HCT116 (cell line): ENCODE data around the gene ZNF627. TPM values are rescaled to one million over a fixed set of nuclear protein-coding genes. Genes with fewer than 3 reads are reported as not detected.

Experiments used
- ATAC-seq: fragments of 200-7000 bp; cut with Tn5 transposase; 2 replicates; pipeline ENCODE4 v1.9.1; 2020; ENCODE audit warnings: mild to moderate bottlenecking, moderate library complexity
- BruUV-seq: library from RNA; stranded (reverse); fragments of 400-500 nt; replicated peaks from 2 replicates; lab custom pipeline; 2021; lab: Mats Ljungman, UMichigan
- CTCF ChIA-PET: fragments of 300-600 bp; sonication (Branson Sonifier 250); formaldehyde crosslinking; loops from one replicate; lab custom pipeline; 2021; ENCODE audit warnings: antibody characterized with exemption; lab: Charles Lee
- POLR2A ChIA-PET: fragments of 300-600, 350-600 bp; sonication (Branson Sonifier 250); formaldehyde crosslinking; loops from one replicate; lab custom pipeline; 2021; ENCODE audit warnings: antibody characterized with exemption; lab: Charles Lee
- RAD21 ChIA-PET, 2 experiments: fragments of 300-600 bp; sonication (Branson Sonifier 250); formaldehyde crosslinking; loops; one replicate each; lab custom pipeline; 2023; ENCODE audit warnings: low total read pairs in 2 of 2; ENCODE audit not compliant: uncharacterized antibody in 2 of 2, unreplicated experiment in 2 of 2, low non-redundant PET in 1 of 2; lab: Charles Lee
- DNase-seq: peaks from one replicate; pipeline ENCODE4 v3.0.0-alpha.2; 2010; ENCODE audit warnings: low read depth, low spot score
- H2AFZ ChIP-seq: fragments of 200-600 bp; shearing (Covaris generic), sonication (generic); 2 replicates; pipeline ENCODE4 v1.6.1; 2017; ENCODE audit warnings: low read depth, mixed run types, mixed read lengths, antibody characterized with exemption, low read length; ENCODE audit not compliant: poor library complexity, severe bottlenecking
- H3K27ac ChIP-seq: 2 replicates; pipeline ENCODE4 v1.5.1; 2012; ENCODE audit warnings: low read depth, low read length
- H3K27me3 ChIP-seq: fragments of 200-600 bp; sonication (generic); 2 replicates; pipeline ENCODE4 v1.6.1; 2016; ENCODE audit warnings: mixed run types, low read length, mixed read lengths; ENCODE audit not compliant: insufficient read depth
- H3K36me3 ChIP-seq, 2 experiments: fragments of 200-500 bp in 1 of 2; fragments of 200-600 bp in 1 of 2; sonication (Bioruptor generic) in 1 of 2; sonication (generic) in 1 of 2; 2 replicates each; pipeline versions ENCODE4 v1.5.1 to v1.6.1; 2014 to 2016; ENCODE audit warnings: low read length in 2 of 2, inconsistent platforms in 1 of 2, mixed read lengths in 1 of 2, mixed run types in 1 of 2; ENCODE audit not compliant: insufficient read depth in 2 of 2, control insufficient read depth in 1 of 2
- H3K4me1 ChIP-seq, 2 experiments: fragments of 200-600 bp in 1 of 2; sonication (generic) in 1 of 2; 2 replicates each; pipeline versions ENCODE4 v1.5.1 to v1.6.1; 2012 to 2017; ENCODE audit warnings: low read length in 2 of 2, inconsistent platforms in 1 of 2, mild to moderate bottlenecking in 1 of 2, mixed read lengths in 1 of 2, mixed run types in 1 of 2, moderate library complexity in 1 of 2; ENCODE audit not compliant: insufficient read depth in 2 of 2, control insufficient read depth in 1 of 2
- H3K4me2 ChIP-seq: fragments of 200-600 bp; sonication (generic); 2 replicates; pipeline ENCODE4 v1.6.1; 2017; ENCODE audit warnings: mixed run types, low read length, mixed read lengths
- H3K4me3 ChIP-seq, 2 experiments: fragments of 200-600 bp in 1 of 2; sonication (generic) in 1 of 2; replicated peaks in 1 of 2; 2 replicates each; pipeline ENCODE4 v1.5.1; 2011 to 2016; ENCODE audit warnings: low read length in 2 of 2, control low read depth in 1 of 2, low read depth in 1 of 2, mild to moderate bottlenecking in 1 of 2, mixed read lengths in 1 of 2, mixed run types in 1 of 2
- H3K79me2 ChIP-seq: fragments of 200-600 bp; sonication (generic); 2 replicates; pipeline ENCODE4 v1.6.1; 2017; ENCODE audit warnings: mild to moderate bottlenecking, mixed run types, low read length, moderate library complexity, mixed read lengths; ENCODE audit not compliant: insufficient read depth
- H3K9ac ChIP-seq: fragments of 200-600 bp; sonication (generic); 2 replicates; pipeline ENCODE4 v1.6.1; 2016; ENCODE audit warnings: low read length, mixed read lengths
- H3K9me2 ChIP-seq: fragments of 200-600 bp; sonication (generic), shearing (Covaris generic); 2 replicates; pipeline ENCODE4 v1.6.1; 2017; ENCODE audit warnings: mixed run types, mild to moderate bottlenecking, moderate library complexity; ENCODE audit not compliant: insufficient read depth
- H3K9me3 ChIP-seq, 2 experiments: fragments of 200-500 bp in 1 of 2; fragments of 200-600 bp in 1 of 2; sonication (Bioruptor generic) in 1 of 2; sonication (generic) in 1 of 2; 2 replicates each; pipeline ENCODE4 v1.6.1; 2014 to 2017; ENCODE audit warnings: low read length in 2 of 2, mixed read lengths in 2 of 2, inconsistent platforms in 1 of 2, low read depth in 1 of 2, mild to moderate bottlenecking in 1 of 2, mixed run types in 1 of 2, moderate library complexity in 1 of 2; ENCODE audit not compliant: control insufficient read depth in 1 of 2, insufficient read depth in 1 of 2
- H4K20me1 ChIP-seq: fragments of 200-600 bp; sonication (generic), shearing (Covaris generic); 2 replicates; pipeline ENCODE4 v1.6.1; 2017; ENCODE audit warnings: mixed run types, mild to moderate bottlenecking, moderate library complexity; ENCODE audit not compliant: insufficient read depth
- ATF3 ChIP-seq: IDR thresholded peaks from 2 replicates; pipeline ENCODE4 v1.6.1; 2012
- CBX3 ChIP-seq: IDR thresholded peaks from 2 replicates; pipeline ENCODE4 v1.6.1; 2012; ENCODE audit warnings: low read depth
- CTCF ChIP-seq, 3 experiments: fragments of 200-600 bp in 1 of 3; sonication (generic) in 1 of 3; IDR thresholded peaks in 2 of 3; conservative IDR thresholded peaks in 1 of 3; 2 replicates each; pipeline ENCODE4 v1.5.1; 2012 to 2017; ENCODE audit warnings: low read depth in 2 of 3, low read length in 2 of 3, antibody characterized with exemption in 1 of 3, borderline replicate concordance in 1 of 3, control low read depth in 1 of 3, mild to moderate bottlenecking in 1 of 3, mixed read lengths in 1 of 3, mixed run types in 1 of 3, moderate library complexity in 1 of 3; ENCODE audit not compliant: insufficient read depth in 1 of 3
- EGR1 ChIP-seq: IDR thresholded peaks from 2 replicates; pipeline ENCODE4 v1.6.1; 2012; ENCODE audit warnings: low read depth
- ELF1 ChIP-seq: IDR thresholded peaks from 2 replicates; pipeline ENCODE4 v1.6.1; 2012; ENCODE audit warnings: low read depth, borderline replicate concordance
- EZH2phosphoT487 ChIP-seq: fragments of 200-600 bp; IDR thresholded peaks from 2 replicates; pipeline ENCODE4 v1.6.1; 2018; ENCODE audit warnings: antibody characterized with exemption, borderline replicate concordance
- JUND ChIP-seq: IDR thresholded peaks from 2 replicates; pipeline ENCODE4 v1.6.1; 2012
- MAX ChIP-seq: IDR thresholded peaks from 2 replicates; pipeline ENCODE4 v1.6.1; 2012
- POLR2AphosphoS5 ChIP-seq: IDR thresholded peaks from 2 replicates; pipeline ENCODE4 v1.6.1; 2011; ENCODE audit warnings: mild to moderate bottlenecking, low read depth, low read length, moderate library complexity
- RAD21 ChIP-seq: IDR thresholded peaks from 2 replicates; pipeline ENCODE4 v1.6.1; 2012; ENCODE audit warnings: low read depth, mild to moderate bottlenecking
- REST ChIP-seq: IDR thresholded peaks from 2 replicates; pipeline ENCODE4 v1.6.1; 2012; ENCODE audit warnings: low read depth
- SIN3A ChIP-seq: IDR thresholded peaks from 2 replicates; pipeline ENCODE4 v1.6.1; 2012; ENCODE audit warnings: low read depth
- SP1 ChIP-seq: IDR thresholded peaks from 2 replicates; pipeline ENCODE4 v1.6.1; 2012; ENCODE audit warnings: low read depth
- SRF ChIP-seq: IDR thresholded peaks from 2 replicates; pipeline ENCODE4 v1.6.1; 2012; ENCODE audit warnings: low read depth
- TCF7L2 ChIP-seq: IDR thresholded peaks from 2 replicates; pipeline ENCODE4 v1.7.0; 2011; ENCODE audit warnings: borderline replicate concordance, inconsistent platforms; ENCODE audit not compliant: insufficient read depth, insufficient read length; ENCODE audit errors: extremely low read depth
- YY1 ChIP-seq: IDR thresholded peaks from 2 replicates; pipeline ENCODE4 v1.6.1; 2011; ENCODE audit warnings: low read length, low read depth, moderate library complexity, mild to moderate bottlenecking; ENCODE audit not compliant: insufficient replicate concordance; ENCODE audit errors: extremely low read depth
- ZBTB33 ChIP-seq: IDR thresholded peaks from 2 replicates; pipeline ENCODE4 v1.6.1; 2011; ENCODE audit warnings: mild to moderate bottlenecking, low read length, moderate library complexity; ENCODE audit not compliant: insufficient replicate concordance; ENCODE audit errors: extremely low read depth
- ZFX ChIP-seq: fragments of 450-650 bp; IDR thresholded peaks from 2 replicates; pipeline ENCODE4 v1.6.1; 2017
- ZNF274 ChIP-seq: fragments of 200-500 bp; sonication (Bioruptor generic); IDR thresholded peaks from 2 replicates; pipeline ENCODE4 v1.6.1; 2014; ENCODE audit warnings: mild to moderate bottlenecking, low read depth, low read length, inconsistent platforms
- intact Hi-C: fragments of 100-400 bp; cut with micrococcal nuclease; formaldehyde crosslinking; loops from 2 replicates; pipeline ENCODE4 v1.10.0; 2022
- total RNA-seq: library from RNA; stranded (reverse); gene quantifications from one replicate; pipeline ENCODE4 v1.2.1, GENCODE V29; 2021; ENCODE audit not compliant: unreplicated experiment

ZNF627 gene
- total RNA-seq, 1 experiment from 2014 or later: 14.8 TPM

- TF ChIP-seq MAX: no peak
- TF ChIP-seq TCF7L2: no peak
- no peak for TF ChIP-seq YY1
- no peak for TF ChIP-seq ELF1
- TF ChIP-seq JUND: no peak
- TF ChIP-seq ZNF274: no peak
- TF ChIP-seq CBX3: no peak
- no peak for TF ChIP-seq CTCF (IDR thresholded peaks at IDR 0.05 in 2 of 3, conservative IDR thresholded peaks at IDR 0.05 in 1 of 3; ENCODE audit: borderline replicate concordance in 1 of 3, insufficient read depth in 1 of 3, low read depth in 2 of 3, low read length in 2 of 3)
- TF ChIP-seq RAD21: no peak
- TF ChIP-seq POLR2AphosphoS5: no peak
- TF ChIP-seq SIN3A: no peak
- TF ChIP-seq EZH2phosphoT487: no peak
- TF ChIP-seq ATF3: no peak
- TF ChIP-seq ZBTB33: no peak
- TF ChIP-seq EGR1: no peak
- no peak for TF ChIP-seq ZFX
- TF ChIP-seq REST: no peak
- no peak for TF ChIP-seq SP1
- no peak for TF ChIP-seq SRF
- TF ChIP-seq, all 23 proteins: peak for 0
- Histone ChIP-seq H3K4me3 (no peak overlapping the region), H3K27me3 (no peaks in the 10 kb centered on the region), H3K79me2 (no peaks in the 10 kb centered on the region), H3K4me1 (peaks cover 2 to 3% of the 10 kb centered on the region in 2 experiments; a peak in 2 of 4 replicates), H3K9me3 (no peaks in the 10 kb centered on the region), H3K4me2 (no peak overlapping the region), H4K20me1 (no peaks in the 10 kb centered on the region), H3K9me2 (no peaks in the 10 kb centered on the region), H2AFZ (no peak overlapping the region), H3K36me3 (no peaks in the 10 kb centered on the region), H3K27ac (no peak overlapping the region), H3K9ac (no peak overlapping the region)
- ATAC-seq (no peak), DNase-seq (no peak)
- intact Hi-C loops: no loop called here
- BruUV-seq: no TSS peak
- CTCF ChIA-PET: no interaction called here
- RAD21 ChIA-PET: no interaction called here
- POLR2A ChIA-PET: no interaction called here
Measured at GRCh38 chr19:11578258-11579142, 18.8 kb upstream of the ZNF627 start.
